GM12878 (cell line): ENCODE measurements around the gene CYB5R3. TPM values are rescaled to one million over a fixed set of nuclear protein-coding genes. Genes with fewer than 3 reads are reported as not detected.
"Not testable (repeated sequence)": the region's sequence is repeated elsewhere in the genome, so short reads cannot be mapped to it uniquely, and the experiment has no call there.

Experiments
- ATAC-seq: fragments of 200-7000 bp; cut with Tn5 transposase; 3 replicates; pipeline ENCODE4 v1.9.1; 2020; ENCODE audit warnings: mild to moderate bottlenecking, moderate library complexity
- BruUV-seq: library from RNA; stranded (reverse); fragments of 400-500 nt; replicated peaks from 2 replicates; lab custom pipeline; 2021; lab: Mats Ljungman, UMichigan
- CTCF ChIA-PET: fragments of 300-600 bp; sonication (Branson Sonifier 250); formaldehyde crosslinking; extraction: SDS; loops from one replicate; lab custom pipeline; 2021; ENCODE audit warnings: inconsistent platforms; lab: Yijun Ruan, JAX
- POLR2A ChIA-PET: fragments of 350-600 bp; formaldehyde crosslinking; extraction: SDS; loops from one replicate; lab custom pipeline; 2021; ENCODE audit warnings: inconsistent platforms; lab: Charles Lee
- RAD21 ChIA-PET: fragments of 300-600 bp; sonication (Branson Sonifier 250); formaldehyde crosslinking; loops from one replicate; lab custom pipeline; 2023; ENCODE audit warnings: antibody characterized with exemption; ENCODE audit not compliant: unreplicated experiment; lab: Charles Lee
- SMC1A ChIA-PET: fragments of 300-600 bp; sonication (Branson Sonifier 250); formaldehyde crosslinking; loops from one replicate; lab custom pipeline; 2023; ENCODE audit not compliant: unreplicated experiment, uncharacterized antibody; lab: Charles Lee
- DNase-seq: peaks from one replicate; pipeline ENCODE4 v3.0.0-alpha.2; 2011; ENCODE audit warnings: low read depth, low spot score
- FAIRE-seq: peaks from 3 replicates; lab custom pipeline; 2011; peaks lifted over from hg19 to GRCh38; lab: Jason Lieb, UNC
- H2AFZ ChIP-seq: 2 replicates; pipeline ENCODE4 v1.6.0; 2011; ENCODE audit warnings: low read depth, low read length, control low read depth; ENCODE audit not compliant: control insufficient read depth
- H3K27ac ChIP-seq: 2 replicates; pipeline ENCODE4 v1.5.1; 2011; ENCODE audit warnings: control low read depth; ENCODE audit not compliant: control insufficient read depth, insufficient read depth
- H3K27me3 ChIP-seq, 2 experiments: replicated peaks in 1 of 2; 2 replicates each; pipeline versions ENCODE4 v1.6.0 to v1.6.1; 2011; ENCODE audit warnings: low read length in 1 of 2; ENCODE audit not compliant: control insufficient read depth in 2 of 2, insufficient read depth in 2 of 2
- H3K36me3 ChIP-seq, 2 experiments: 2 replicates each; pipeline ENCODE4 v1.5.1; 2011; ENCODE audit warnings: low read length in 1 of 2; ENCODE audit not compliant: control insufficient read depth in 2 of 2, insufficient read depth in 2 of 2
- H3K4me1 ChIP-seq: 2 replicates; pipeline ENCODE4 v1.6.1; 2011; ENCODE audit warnings: mild to moderate bottlenecking, low read length, moderate library complexity, mixed read lengths; ENCODE audit not compliant: control insufficient read depth, insufficient read depth
- H3K4me2 ChIP-seq: 2 replicates; pipeline ENCODE4 v1.6.0; 2011; ENCODE audit warnings: control low read depth; ENCODE audit not compliant: control insufficient read depth, insufficient read depth
- H3K4me3 ChIP-seq: fragments of 200-600 bp; sonication (generic); 2 replicates; pipeline ENCODE4 v1.5.1; 2016
- H3K79me2 ChIP-seq: 2 replicates; pipeline ENCODE4 v1.6.0; 2011; ENCODE audit warnings: low read length; ENCODE audit not compliant: control insufficient read depth, insufficient read depth
- H3K9ac ChIP-seq: 2 replicates; pipeline ENCODE4 v1.8.0; 2011; ENCODE audit warnings: low read length, control low read depth, mixed read lengths; ENCODE audit not compliant: control insufficient read depth, insufficient read depth
- H3K9me3 ChIP-seq: replicated peaks from 3 replicates; pipeline ENCODE4 v1.5.1; 2011; ENCODE audit warnings: mild to moderate bottlenecking, low read length; ENCODE audit not compliant: control insufficient read depth, insufficient read depth
- H4K20me1 ChIP-seq: 2 replicates; pipeline ENCODE4 v1.6.0; 2011; ENCODE audit not compliant: control insufficient read depth, insufficient read depth
- WGBS: methylation state at CpG from one replicate; pipeline ENCODE4 v1.1.6; 2016; ENCODE audit warnings: low lambda C conversion rate; ENCODE audit not compliant: insufficient replicate concordance, insufficient coverage; ENCODE audit errors: missing lambda C conversion rate; 5-methylcytosine and 5-hydroxymethylcytosine counted together
- in situ Hi-C: fragments of 300-500 bp; cut with MboI; formaldehyde crosslinking; loops from 9 replicates; pipeline ENCODE4 v1.14.3; 2018; ENCODE audit warnings: mixed read lengths
- intact Hi-C: fragments of 100-400 bp; cut with micrococcal nuclease; formaldehyde crosslinking; loops from one replicate; pipeline ENCODE4 v1.14.2; 2022; ENCODE audit not compliant: unreplicated experiment
- polyA plus RNA-seq, 11 experiments: library from polyadenylated mRNA; depleted of rRNA in 4 of 11; unstranded in 6 of 11; stranded (reverse) in 5 of 11; fragments of >200 nt; fragmentation: Nextera tagmentation in 4 of 11; fragmentation: Illumina TruSeq in 1 of 11; extraction: Ambion mirVana in 4 of 11; extraction: Trizol in 1 of 11; gene quantifications; 1 replicate in 1 of 11; 2 replicates in 10 of 11; pipeline versions ENCODE4 v1.2.1 to v1.2.3, GENCODE V29; 2011 to 2016; ENCODE audit warnings: inconsistent platforms in 2 of 11, missing spikeins in 2 of 11, low read depth in 1 of 11
- total RNA-seq, 4 experiments: library from RNA; depleted of rRNA in 3 of 4; stranded (reverse); fragments of >200 nt in 3 of 4; fragmentation: Illumina TruSeq in 1 of 4; extraction: Trizol in 1 of 4; gene quantifications; 2 replicates each; pipeline versions ENCODE4 v1.2.1 to v1.2.3, GENCODE V29; 2013 to 2021

The CYB5R3 gene
- total and polyA plus RNA-seq, 10 of the 15 experiments (the other 5 are each of a cell fraction or from before 2014, with no cell fraction given): 2.0 to 119 (median 67.8) TPM

DNA sequence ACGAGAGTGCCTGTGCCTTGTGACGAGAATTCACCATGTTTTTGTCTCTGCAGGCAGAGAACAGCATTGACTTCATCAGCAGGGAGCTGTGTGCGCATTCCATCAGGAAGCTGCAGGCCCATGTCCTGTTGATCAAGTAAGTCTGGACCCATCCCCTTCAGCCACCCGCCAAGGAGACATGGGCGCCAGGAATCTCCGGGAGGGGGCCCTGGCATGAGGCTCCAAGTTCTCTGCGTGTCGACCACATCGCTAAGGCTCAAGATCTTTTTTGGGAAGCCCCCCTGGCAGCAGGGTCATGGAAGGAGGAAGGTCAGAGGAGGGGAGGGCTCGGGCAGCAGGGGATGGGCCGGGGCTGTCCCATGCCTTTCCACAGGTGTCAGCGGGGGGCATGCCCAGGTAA, 78.1 kb downstream of the CYB5R3 start:
- H3K9ac ChIP-seq, H3K4me3 ChIP-seq, H3K9me3 ChIP-seq, FAIRE-seq, H3K79me2 ChIP-seq, H4K20me1 ChIP-seq, RAD21 ChIA-PET, intact Hi-C loops, H3K36me3 ChIP-seq, H3K4me2 ChIP-seq, POLR2A ChIA-PET, in situ Hi-C loops, ATAC-seq, H3K4me1 ChIP-seq, CTCF ChIA-PET, DNase-seq, BruUV-seq, SMC1A ChIA-PET, H3K27me3 ChIP-seq, H2AFZ ChIP-seq, H3K27ac ChIP-seq: not testable (repeated sequence)
- 87% methylated on average over 12 of the region's 12 CpGs for WGBS

DNA sequence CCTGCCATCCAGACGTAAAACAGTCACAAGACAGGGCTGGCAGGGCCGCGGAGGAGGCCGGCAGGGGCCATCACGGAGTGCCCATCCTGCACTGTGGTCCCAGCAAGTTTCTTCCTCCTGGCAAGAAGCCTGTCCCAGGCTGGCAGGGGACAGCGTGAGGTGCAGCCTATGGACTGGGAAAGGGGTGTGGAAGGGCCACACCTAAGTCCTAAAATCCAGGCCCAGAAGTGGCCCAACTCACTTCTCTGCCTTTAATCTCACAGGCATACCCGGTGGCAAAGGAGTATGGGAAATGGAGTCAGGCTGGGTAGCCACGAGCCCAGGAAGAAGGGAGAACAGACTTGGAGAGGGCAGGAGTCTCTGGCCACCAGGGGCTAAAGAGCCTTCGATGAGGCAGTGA, 78.6 kb downstream of the CYB5R3 start:
- H3K4me2 ChIP-seq, intact Hi-C loops, H3K79me2 ChIP-seq, POLR2A ChIA-PET, in situ Hi-C loops, H3K9me3 ChIP-seq, CTCF ChIA-PET, H3K36me3 ChIP-seq, ATAC-seq, RAD21 ChIA-PET, SMC1A ChIA-PET, DNase-seq, H3K27ac ChIP-seq, H2AFZ ChIP-seq, H3K27me3 ChIP-seq, H3K4me3 ChIP-seq, BruUV-seq, H3K4me1 ChIP-seq, H3K9ac ChIP-seq, FAIRE-seq, H4K20me1 ChIP-seq: not testable (repeated sequence)
- WGBS: 73% methylated on average over 9 of the region's 9 CpGs

DNA sequence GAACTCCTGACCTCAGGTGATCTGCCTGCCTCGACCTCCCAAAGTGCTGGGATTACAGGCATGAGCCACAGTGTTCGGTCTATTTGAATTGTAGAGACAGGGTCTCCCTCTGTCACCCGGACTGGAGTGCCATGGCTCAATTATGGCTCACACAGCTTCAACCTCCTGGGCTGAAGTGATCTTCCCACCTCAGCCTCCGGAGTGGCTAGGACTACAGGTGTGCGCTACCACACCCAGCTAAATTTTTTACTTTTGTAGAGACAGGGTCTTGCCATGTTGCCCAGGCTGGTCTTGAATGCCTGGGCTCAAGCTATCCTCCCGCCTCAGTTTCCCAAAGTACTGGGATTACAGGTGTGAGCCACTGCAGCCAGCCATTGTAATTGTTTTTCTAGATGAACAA, 81.2 kb downstream of the CYB5R3 start:
- H3K79me2 ChIP-seq, in situ Hi-C loops, RAD21 ChIA-PET, H3K4me3 ChIP-seq, intact Hi-C loops, ATAC-seq, H3K9me3 ChIP-seq, BruUV-seq, DNase-seq, H3K27me3 ChIP-seq, H3K27ac ChIP-seq, H3K9ac ChIP-seq, H2AFZ ChIP-seq, FAIRE-seq, H3K4me1 ChIP-seq, H4K20me1 ChIP-seq, H3K4me2 ChIP-seq, H3K36me3 ChIP-seq: not testable (repeated sequence)
- CTCF ChIA-PET: interaction anchor here (1.3 to 1.5 kb wide), 2 partner anchors 8 to 93 kb away, joined by 3 to 5 read pairs; no protein-coding TSS in a partner anchor
- SMC1A ChIA-PET: interaction anchor here (0.6 kb wide), 1 partner anchor 389 kb away, joined by 3 read pairs; no protein-coding TSS in a partner anchor
- 79% methylated on average over 5 of the region's 6 CpGs for WGBS
- POLR2A ChIA-PET: interaction anchor here (0.6 kb wide), 1 partner anchor 19 kb away, joined by 3 read pairs; no protein-coding TSS in a partner anchor
